Measurements from ENCODE around the gene CREB3L2. TPM values are rescaled to one million over a fixed set of nuclear protein-coding genes. Genes with fewer than 3 reads are reported as not detected.

The CREB3L2 gene
- total RNA-seq, 4 donors from 2014 or later = 16.4 to 37.0 (median 19.9) TPM

- in situ Hi-C loops (cut with MboI; ENCODE audit: low pct_ligation_motif_present in 1 of 4, low pct_unique_long_range_greater_than_20kb in 1 of 4, low sequenced_read_pairs in 3 of 4) = loop anchor here in 1 of 4 donors (25.0 kb wide), 1 partner anchor 205 kb away; no protein-coding TSS in a partner anchor
- Histone ChIP-seq H3K4me1 (no peaks in the 10 kb centered on the region), H3K36me3 (peaks cover 0 to 11% (median 0%) of the 10 kb centered on the region in 4 donors), H3K27me3 (no peaks in the 10 kb centered on the region), H3K9me3 (peaks cover 0 to 4% of the 10 kb centered on the region in 2 donors), H3K4me3 (no peak overlapping the region), H3K27ac (no peak overlapping the region)
- 89 to 94% methylated on average over 2 to 3 of the region's 3 CpGs for WGBS, 2 donors (ENCODE audit: low coverage in 1 of 2)
- TF ChIP-seq CTCF (IDR thresholded peaks at IDR 0.05) = no peak
- TF ChIP-seq EP300 (IDR thresholded peaks at IDR 0.05; ENCODE audit: low read depth) = no peak
- no peak for TF ChIP-seq POLR2A (IDR thresholded peaks at IDR 0.05)
- TF ChIP-seq POLR2AphosphoS5 (IDR thresholded peaks at IDR 0.05) = no peak
- intact Hi-C loops (cut with DNase I; ENCODE audit: low total_unique reads) = no loop called here
- DNase-seq = no peak
Observed at GRCh38 chr7:137867289-137867688, 134.6 kb downstream of the CREB3L2 start.

GRCh38 chr7:137865764-137866163, 136.1 kb downstream of the CREB3L2 start:
- Histone ChIP-seq H3K36me3 (peaks cover 0 to 11% (median 0%) of the 10 kb centered on the region in 4 donors), H3K27ac (no peak overlapping the region), H3K9me3 (peaks cover 0 to 4% of the 10 kb centered on the region in 2 donors), H3K27me3 (no peaks in the 10 kb centered on the region), H3K4me3 (no peak overlapping the region), H3K4me1 (no peaks in the 10 kb centered on the region)
- TF ChIP-seq CTCF (IDR thresholded peaks at IDR 0.05) (no peak), POLR2A (IDR thresholded peaks at IDR 0.05) (no peak), POLR2AphosphoS5 (IDR thresholded peaks at IDR 0.05) (no peak), EP300 (IDR thresholded peaks at IDR 0.05; ENCODE audit: low read depth) (no peak)
- intact Hi-C loops (cut with DNase I; ENCODE audit: low total_unique reads) (no loop called here), in situ Hi-C loops (cut with MboI; ENCODE audit: low pct_ligation_motif_present in 1 of 4, low pct_unique_long_range_greater_than_20kb in 1 of 4, low sequenced_read_pairs in 3 of 4) (loop anchor here in 1 of 4 donors (25.0 kb wide), 1 partner anchor 203 kb away; no protein-coding TSS in a partner anchor)
- no peak for DNase-seq
- WGBS, 2 donors (ENCODE audit: low coverage in 1 of 2) = 91 to 100% methylated on average over 1 of the region's 1 CpG

GRCh38 chr7:137862964-137863363, 138.9 kb downstream of the CREB3L2 start:
- peaks cover 0 to 11% (median 0%) of the 10 kb centered on the region in 4 donors for H3K36me3 ChIP-seq
- no peaks in the 10 kb centered on the region for H3K4me1 ChIP-seq
- intact Hi-C loops (cut with DNase I; ENCODE audit: low total_unique reads) = no loop called here
- WGBS, 2 donors (ENCODE audit: low coverage in 1 of 2) = 80 to 96% methylated on average over 1 to 2 of the region's 2 CpGs
- in situ Hi-C loops (cut with MboI; ENCODE audit: low pct_ligation_motif_present in 1 of 4, low pct_unique_long_range_greater_than_20kb in 1 of 4, low sequenced_read_pairs in 3 of 4) = loop anchor here in 1 of 4 donors (25.0 kb wide), 1 partner anchor 201 kb away; no protein-coding TSS in a partner anchor
- H3K27me3 ChIP-seq = no peaks in the 10 kb centered on the region
- H3K27ac ChIP-seq = no peak overlapping the region
- peaks cover 0 to 4% of the 10 kb centered on the region in 2 donors for H3K9me3 ChIP-seq
- no peak overlapping the region for H3K4me3 ChIP-seq
- no peak for DNase-seq
- TF ChIP-seq POLR2AphosphoS5 (IDR thresholded peaks at IDR 0.05) = no peak
- TF ChIP-seq EP300 (IDR thresholded peaks at IDR 0.05; ENCODE audit: low read depth) = no peak
- no peak for TF ChIP-seq POLR2A (IDR thresholded peaks at IDR 0.05)
- TF ChIP-seq CTCF (IDR thresholded peaks at IDR 0.05) = no peak

GRCh38 chr7:137862358-137862757, 139.5 kb downstream of the CREB3L2 start:
- Histone ChIP-seq H3K9me3 (peaks cover 0 to 4% of the 10 kb centered on the region in 2 donors), H3K27ac (no peak overlapping the region), H3K27me3 (no peaks in the 10 kb centered on the region), H3K4me3 (no peak overlapping the region), H3K4me1 (no peaks in the 10 kb centered on the region), H3K36me3 (peaks cover 0 to 7% (median 0%) of the 10 kb centered on the region in 4 donors)
- intact Hi-C loops (cut with DNase I; ENCODE audit: low total_unique reads) (no loop called here), in situ Hi-C loops (cut with MboI; ENCODE audit: low pct_ligation_motif_present in 1 of 4, low pct_unique_long_range_greater_than_20kb in 1 of 4, low sequenced_read_pairs in 3 of 4) (loop anchor here in 1 of 4 donors (25.0 kb wide), 1 partner anchor 200 kb away; no protein-coding TSS in a partner anchor)
- TF ChIP-seq EP300 (IDR thresholded peaks at IDR 0.05; ENCODE audit: low read depth) (no peak), POLR2AphosphoS5 (IDR thresholded peaks at IDR 0.05) (no peak), POLR2A (IDR thresholded peaks at IDR 0.05) (no peak), CTCF (IDR thresholded peaks at IDR 0.05) (no peak)
- DNase-seq = no peak
- 52 to 55% methylated on average over 4 of the region's 4 CpGs for WGBS, 2 donors (ENCODE audit: low coverage in 1 of 2)
